HG02840 (cell line): ENCODE measurements around the gene TNFAIP8.
"Not testable (repeated sequence)": the region's sequence is repeated elsewhere in the genome, so short reads cannot be mapped to it uniquely, and the experiment has no call there.

ENCODE experiments used
- ATAC-seq: cut with Tn5 transposase; IDR thresholded peaks from one replicate; pipeline ENCODE4 v1.9.1; 2021; ENCODE audit warnings: mild to moderate bottlenecking, moderate library complexity, moderate number of reproducible peaks; ENCODE audit not compliant: unreplicated experiment, low FRiP score

The TNFAIP8 gene

DNA sequence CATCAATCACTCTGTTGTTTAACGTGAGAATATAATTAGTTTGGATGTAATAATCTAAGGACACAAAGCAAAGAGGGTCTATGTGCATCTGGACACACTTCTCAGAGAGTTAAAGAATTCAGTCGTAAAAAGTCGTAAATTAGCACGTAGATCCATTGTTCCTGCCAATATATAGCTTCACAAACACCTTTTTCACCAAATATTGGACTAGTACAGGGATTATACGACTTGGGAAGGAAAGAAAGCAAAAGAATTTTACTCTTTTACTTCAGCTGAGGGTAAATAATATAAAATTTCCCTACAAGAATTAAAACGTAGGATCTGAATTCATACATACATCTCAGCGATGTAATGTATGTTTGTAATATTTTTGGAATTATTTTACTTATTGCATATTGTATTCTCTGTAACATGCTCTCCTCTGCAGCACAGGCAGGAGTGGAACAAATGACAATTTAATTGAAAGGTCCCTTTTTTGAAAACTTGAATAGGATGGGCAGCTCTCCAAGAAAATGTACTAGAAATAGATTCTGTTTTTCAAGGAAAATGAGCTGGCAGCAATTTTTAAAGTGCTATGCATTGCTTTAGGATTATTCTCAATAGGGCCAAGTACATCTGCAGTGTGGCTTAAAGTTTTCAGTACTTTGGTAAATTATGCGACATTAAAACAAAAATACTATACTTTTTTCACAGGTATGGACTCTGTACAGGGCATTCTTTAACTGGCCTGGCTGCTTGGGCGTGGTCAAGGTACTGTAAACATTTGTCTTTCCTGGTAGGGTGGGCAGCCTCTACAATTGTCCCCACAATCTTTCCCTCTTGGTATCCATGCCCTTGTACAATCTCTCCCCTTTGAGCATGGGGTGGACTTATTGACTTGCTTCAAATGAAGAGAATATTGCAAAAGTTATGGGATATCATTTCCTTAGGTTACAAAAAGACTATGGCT lies 56.7 kb downstream of the TNFAIP8 start:
- ATAC-seq = no peak

DNA sequence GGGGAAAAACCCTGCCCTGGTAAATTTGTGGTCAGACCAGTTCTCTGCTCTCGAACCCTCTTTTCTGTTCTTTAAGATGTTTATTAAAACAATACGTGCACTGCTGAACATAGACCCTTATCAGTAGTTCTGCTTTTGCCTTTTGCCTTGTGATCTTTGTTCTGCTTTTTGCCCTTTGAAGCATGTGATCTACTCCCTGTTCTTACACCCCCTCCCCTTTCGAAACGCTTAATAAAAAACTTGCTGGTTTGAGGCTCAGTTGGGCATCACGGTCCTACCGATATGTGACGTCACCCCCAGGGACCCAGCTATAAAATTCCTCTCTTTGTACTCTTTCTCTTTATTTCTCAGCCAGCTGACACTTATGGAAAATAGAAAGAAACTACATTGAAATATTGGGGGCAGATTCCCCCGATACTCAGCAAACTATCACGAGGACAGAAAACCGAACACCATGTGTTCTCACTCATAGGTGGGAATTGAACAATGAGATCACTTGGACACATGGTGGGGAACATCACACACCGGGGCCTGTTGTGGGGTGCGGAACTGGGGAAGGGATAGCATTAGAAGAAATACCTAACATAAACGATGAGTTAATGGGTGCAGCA lies 58.4 kb downstream of the TNFAIP8 start:
- ATAC-seq = not testable (repeated sequence)

GRCh38 chr5:119417891-119418605 lies 62.2 kb downstream of the TNFAIP8 start:
- ATAC-seq = no peak

GRCh38 chr5:119418606-119419100 lies 62.8 kb downstream of the TNFAIP8 start:
- ATAC-seq = peak; percentile 71

DNA sequence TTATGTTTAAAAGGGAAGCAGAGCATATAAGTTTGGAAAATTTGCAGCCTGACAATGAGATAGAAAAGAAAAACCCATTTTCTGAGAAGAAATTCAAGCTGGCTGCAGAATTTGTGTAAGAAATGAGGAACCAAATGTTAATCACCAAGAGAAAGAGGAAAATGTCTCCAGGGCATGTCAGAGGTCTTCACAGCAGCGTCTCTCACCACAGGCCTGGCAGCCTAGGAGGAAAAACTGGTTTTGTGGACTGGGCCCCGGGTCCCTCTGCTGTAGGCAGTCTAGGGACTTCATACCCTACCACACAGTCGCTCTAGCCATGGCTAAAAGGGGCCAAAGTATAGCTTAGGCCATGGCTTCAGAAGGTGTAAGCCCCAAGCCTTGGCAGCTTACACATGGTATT lies 64.3 kb downstream of the TNFAIP8 start:
- no peak for ATAC-seq

DNA sequence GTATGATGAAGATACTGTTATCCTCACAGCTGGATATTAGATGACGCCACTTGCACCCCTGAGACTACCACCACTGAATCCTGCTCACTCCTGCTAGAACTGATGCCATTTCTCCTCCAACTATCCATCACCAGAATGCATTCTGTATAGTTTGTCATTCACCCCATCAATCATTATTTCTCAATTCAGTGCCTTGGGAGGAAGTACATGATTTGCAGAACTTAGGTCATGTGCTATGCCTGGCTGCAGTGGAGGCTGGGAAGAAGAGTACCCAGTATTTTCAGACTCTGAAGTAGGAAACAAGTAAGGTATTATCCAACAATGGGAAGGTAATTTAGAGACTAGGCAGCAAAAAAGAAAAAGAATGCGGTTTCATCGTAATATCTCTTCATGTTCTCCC lies 70.2 kb downstream of the TNFAIP8 start:
- no peak for ATAC-seq

DNA sequence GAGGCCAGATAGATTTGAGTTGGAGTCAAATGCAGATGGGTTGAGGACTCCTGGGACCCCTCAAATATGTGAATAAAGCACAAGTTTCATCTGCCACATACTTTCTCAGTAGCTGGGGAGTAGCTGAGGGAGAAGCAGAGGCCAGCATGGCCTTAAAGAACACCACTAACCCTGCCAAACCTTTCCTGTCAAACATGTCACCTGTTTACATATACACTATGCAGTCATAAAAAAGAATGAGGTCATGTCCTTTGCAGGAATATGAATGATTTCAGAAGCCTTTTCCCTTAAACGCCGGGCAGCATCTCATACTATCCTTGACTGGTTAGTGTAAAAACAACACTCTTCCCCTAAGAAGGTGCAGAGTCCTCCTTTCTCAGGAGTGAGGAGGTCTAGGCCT lies 71.2 kb downstream of the TNFAIP8 start:
- no peak for ATAC-seq

DNA sequence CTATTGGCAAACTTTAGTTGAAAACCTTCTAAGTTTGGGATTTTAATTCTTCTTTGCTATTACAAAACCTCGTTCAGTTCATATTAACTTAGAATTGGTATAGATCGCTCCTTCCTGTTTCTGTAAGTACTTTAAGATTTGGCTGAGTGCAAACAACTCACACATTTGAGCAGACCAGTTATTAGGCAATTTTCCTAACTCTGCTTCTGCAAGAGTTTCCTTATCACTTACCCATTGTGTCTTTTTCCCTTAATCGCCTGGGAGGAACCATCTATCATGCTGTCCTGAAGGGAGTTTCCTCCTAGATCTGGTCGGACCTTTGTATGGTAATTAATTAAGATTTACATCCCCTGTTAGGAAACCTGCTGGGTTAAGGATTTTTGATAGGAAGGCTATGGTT lies 71.8 kb downstream of the TNFAIP8 start:
- ATAC-seq = not testable (repeated sequence)

DNA sequence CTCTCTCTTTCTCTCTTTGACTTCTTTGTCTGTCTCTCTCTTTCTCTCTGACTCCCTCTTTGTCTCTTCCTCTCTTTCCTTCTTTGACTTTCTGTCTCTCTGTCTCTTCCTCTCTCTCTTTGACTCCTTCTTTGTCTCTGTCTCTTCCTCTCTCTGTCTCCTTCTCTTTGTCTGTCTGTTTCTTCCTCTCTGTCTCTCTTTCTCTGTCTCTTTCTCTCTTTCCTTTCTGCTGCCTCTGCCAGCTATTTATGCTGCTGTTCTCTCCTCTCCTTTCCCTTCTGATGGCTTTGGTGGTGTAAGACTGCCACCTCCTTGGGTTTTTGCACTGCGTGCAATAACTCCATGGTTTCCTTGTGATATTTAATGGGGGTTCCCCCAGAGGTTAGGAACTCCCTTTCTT lies 72.3 kb downstream of the TNFAIP8 start:
- ATAC-seq = not testable (repeated sequence)

- not testable (repeated sequence) for ATAC-seq
Measured at GRCh38 chr5:119428574-119428973, 72.8 kb downstream of the TNFAIP8 start.

DNA sequence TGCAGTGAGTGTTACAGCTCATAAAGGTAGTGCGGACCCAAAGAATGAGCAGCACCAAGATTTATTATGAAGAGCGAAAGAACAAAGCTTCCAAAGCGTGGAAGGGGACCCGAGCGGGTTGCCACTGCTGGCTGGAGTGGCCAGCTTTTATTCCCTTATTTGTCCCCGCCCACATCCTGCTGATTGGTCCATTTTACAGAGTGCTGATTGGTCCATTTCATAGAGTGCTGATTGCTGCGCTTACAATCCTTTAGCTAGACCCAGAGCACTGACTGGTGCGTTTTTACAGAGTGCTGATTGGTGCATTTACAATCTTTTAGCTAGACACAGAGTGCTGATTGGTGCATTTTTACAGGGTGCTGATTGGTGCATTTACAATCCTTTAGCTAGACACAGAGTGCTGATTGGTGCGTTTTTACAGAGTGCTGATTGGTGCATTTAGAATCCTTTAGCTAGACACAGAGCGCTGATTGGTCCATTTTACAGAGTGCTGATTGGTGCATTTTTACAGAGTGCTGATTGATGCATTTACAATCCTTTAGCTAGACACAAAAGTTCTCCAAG lies 76.9 kb downstream of the TNFAIP8 start:
- not testable (repeated sequence) for ATAC-seq

- ATAC-seq = peak; percentile 89
Measured at GRCh38 chr5:119435436-119436132, 79.8 kb downstream of the TNFAIP8 start.

DNA sequence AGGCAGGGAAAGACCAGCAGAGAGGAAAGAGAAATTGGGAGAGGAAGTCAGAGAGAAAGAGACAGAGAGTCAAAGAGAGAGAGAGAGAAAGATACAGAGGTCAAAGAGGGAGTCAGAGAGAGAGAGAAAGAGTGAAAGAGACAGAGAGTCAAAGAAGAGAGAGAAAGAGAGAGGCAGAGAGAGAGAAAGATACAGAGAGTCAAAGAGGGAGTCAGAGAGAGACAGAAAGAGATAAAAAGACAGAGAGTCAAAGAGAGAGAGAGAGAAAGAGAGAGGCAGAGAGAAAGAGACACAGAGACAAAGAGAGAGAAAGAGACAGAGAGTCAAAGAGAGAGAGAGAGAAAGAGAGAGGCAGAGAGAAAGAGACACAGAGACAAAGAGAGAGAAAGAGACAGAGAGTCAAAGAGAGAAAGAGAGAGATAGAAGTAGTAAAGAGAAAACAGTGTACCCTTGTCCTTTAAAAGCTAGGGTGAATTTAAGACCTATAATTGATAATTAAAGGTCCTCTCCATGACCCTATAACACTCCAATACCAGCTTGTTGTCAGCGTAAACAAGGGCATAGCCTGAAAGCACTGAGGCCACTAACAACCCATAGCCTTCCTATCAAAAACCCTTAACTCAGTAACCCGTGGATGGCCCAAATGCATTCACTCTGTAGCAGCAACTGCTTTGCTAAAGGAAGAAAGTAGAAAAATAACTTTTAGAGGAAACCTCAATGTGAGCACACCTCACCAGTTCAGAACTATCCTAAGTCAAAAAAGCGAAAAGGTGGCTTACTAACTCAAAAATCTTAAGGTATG lies 82.2 kb downstream of the TNFAIP8 start:
- not testable (repeated sequence) for ATAC-seq

GRCh38 chr5:119438587-119438917 lies 82.7 kb downstream of the TNFAIP8 start:
- ATAC-seq = not testable (repeated sequence)

DNA sequence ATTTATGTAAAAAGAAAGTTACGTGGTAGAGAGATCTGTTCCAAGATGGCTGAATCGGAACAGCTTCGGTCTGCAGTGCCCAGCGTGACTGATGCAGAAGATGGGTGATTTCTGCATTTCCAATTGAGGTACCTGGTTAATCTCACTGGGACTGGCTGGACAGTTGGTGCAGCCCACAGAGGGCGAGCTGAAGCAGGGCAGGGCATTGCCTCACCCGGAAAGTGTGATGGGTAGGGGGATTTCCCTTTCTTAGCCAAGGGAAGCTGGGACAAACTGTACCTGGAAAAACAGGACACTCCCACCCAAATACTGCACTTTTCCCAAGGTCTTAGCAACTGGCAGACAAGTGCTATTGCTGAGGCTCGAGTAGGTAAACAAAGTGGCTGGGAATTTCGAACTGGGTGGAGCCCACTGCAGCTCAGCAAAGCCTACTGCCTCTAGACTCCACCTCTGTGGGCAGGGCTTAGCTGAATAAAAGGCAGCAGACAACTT lies 83.4 kb downstream of the TNFAIP8 start:
- no peak for ATAC-seq

DNA sequence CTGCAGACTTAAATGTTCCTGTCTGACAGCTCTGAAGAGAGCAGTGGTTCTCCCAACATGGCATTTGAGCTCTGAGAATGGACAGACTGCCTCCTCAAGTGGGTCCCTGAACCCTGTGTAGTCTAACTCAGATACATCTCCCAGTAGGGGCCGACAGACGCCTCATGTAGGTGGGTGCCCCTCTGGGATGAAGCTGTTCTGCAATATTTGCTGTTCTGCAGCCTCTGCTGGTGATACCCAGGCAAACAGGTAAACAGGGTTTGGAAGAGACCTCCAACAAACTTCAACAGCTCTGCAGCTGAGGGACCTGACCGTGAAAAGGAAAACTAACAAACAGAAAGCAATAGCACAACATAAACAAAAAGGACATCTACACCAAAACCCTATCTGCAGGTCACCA lies 83.8 kb downstream of the TNFAIP8 start:
- not testable (repeated sequence) for ATAC-seq

- not testable (repeated sequence) for ATAC-seq
Measured at GRCh38 chr5:119444643-119445042, 88.8 kb downstream of the TNFAIP8 start.

GRCh38 chr5:119445544-119445943 lies 89.7 kb downstream of the TNFAIP8 start:
- no peak for ATAC-seq
